Measurements from ENCODE around the gene PEMT. TPM values are rescaled to one million over a fixed set of nuclear protein-coding genes. Genes with fewer than 3 reads are reported as not detected.

PEMT gene
- total RNA-seq, 1 experiment from 2014 or later = 53.1 TPM

GRCh38 chr17:17557796-17558195 is 33.7 kb downstream of the PEMT start:
- Mint-ChIP-seq H3K4me1 (no peaks in the 10 kb centered on the region), H3K4me3 (no peak overlapping the region), H3K9me3 (no peaks in the 10 kb centered on the region), H3K27me3 (ENCODE audit: low read depth) (no peaks in the 10 kb centered on the region), H3K27ac (no peak overlapping the region), H3K36me3 (no peaks in the 10 kb centered on the region)
- ChIA-PET CTCF (interaction anchor here (0.7 to 4.9 kb wide), 10 partner anchors 11 to 170 kb away, joined by 3 to 19 read pairs (median 4); no protein-coding TSS in a partner anchor), POLR2A (interaction anchor here (0.7 kb wide), 1 partner anchor 35 kb away, joined by 3 read pairs; no protein-coding TSS in a partner anchor)
- no peak for TF ChIP-seq TEAD1 (CRISPR knock-in tag; IDR thresholded peaks at IDR 0.05)
- TF ChIP-seq NFYB (CRISPR knock-in tag; conservative IDR thresholded peaks at IDR 0.05; ENCODE audit: low read depth) = no peak
- no peak for TF ChIP-seq E2F5 (CRISPR knock-in tag; IDR thresholded peaks at IDR 0.05)
- no peak for TF ChIP-seq FOXJ3 (CRISPR knock-in tag; IDR thresholded peaks at IDR 0.05; ENCODE audit: borderline replicate concordance)
- ATAC-seq (no peak), DNase-seq (ENCODE audit: low spot score) (no peak)

GRCh38 chr17:17556671-17557070 is 34.8 kb downstream of the PEMT start:
- no peaks in the 10 kb centered on the region; the same call in 1 of the 2 replicates for H3K4me1 Mint-ChIP-seq
- H3K9me3 Mint-ChIP-seq = no peaks in the 10 kb centered on the region
- no peak overlapping the region for H3K4me3 Mint-ChIP-seq
- H3K27ac Mint-ChIP-seq = peak overlapping the region; percentile 74; the same call in 1 of the 2 replicates
- no peaks in the 10 kb centered on the region for H3K36me3 Mint-ChIP-seq
- ChIA-PET CTCF (interaction anchor here (4.9 kb wide), 1 partner anchor 12 kb away, joined by 19 read pairs; no protein-coding TSS in a partner anchor), POLR2A (no interaction called here)
- DNase-seq (ENCODE audit: low spot score) (no peak), ATAC-seq (no peak)
- TF ChIP-seq SOX15 (CRISPR knock-in tag; IDR thresholded peaks at IDR 0.05) = no peak
- no peak for TF ChIP-seq CBFB (CRISPR knock-in tag; IDR thresholded peaks at IDR 0.05; ENCODE audit: low read depth)
- no peaks in the 10 kb centered on the region for H3K27me3 Mint-ChIP-seq (ENCODE audit: low read depth)

- Mint-ChIP-seq H3K27ac (no peak overlapping the region), H3K4me1 (peaks cover 6% of the 10 kb centered on the region), H3K36me3 (no peaks in the 10 kb centered on the region), H3K27me3 (ENCODE audit: low read depth) (no peaks in the 10 kb centered on the region), H3K9me3 (no peaks in the 10 kb centered on the region), H3K4me3 (no peak overlapping the region)
- no peak for ATAC-seq
- TF ChIP-seq JAZF1 (CRISPR knock-in tag; IDR thresholded peaks at IDR 0.05) (no peak), CREM (CRISPR knock-in tag; IDR thresholded peaks at IDR 0.05) (no peak), ZBTB43 (CRISPR knock-in tag; IDR thresholded peaks at IDR 0.05) (no peak)
- ChIA-PET POLR2A (no interaction called here), CTCF (interaction anchor here (0.6 kb wide), 1 partner anchor 9 kb away, joined by 3 read pairs; no protein-coding TSS in a partner anchor)
- no peak for DNase-seq (ENCODE audit: low spot score)
Measured at GRCh38 chr17:17555906-17556305, 35.6 kb downstream of the PEMT start.

- Mint-ChIP-seq H3K27ac (peak overlapping the region; percentile 36; the same call in 1 of the 2 replicates), H3K4me1 (peaks cover 10% of the 10 kb centered on the region), H3K27me3 (ENCODE audit: low read depth) (no peaks in the 10 kb centered on the region), H3K36me3 (no peaks in the 10 kb centered on the region), H3K9me3 (no peaks in the 10 kb centered on the region), H3K4me3 (no peak overlapping the region)
- CTCF ChIA-PET = interaction anchor here (1.0 to 1.1 kb wide), 2 partner anchors 58 kb away, joined by 3 to 4 read pairs; no protein-coding TSS in a partner anchor
- DNase-seq (ENCODE audit: low spot score) (no peak), ATAC-seq (no peak)
- no peak for TF ChIP-seq FOXK1 (CRISPR knock-in tag; IDR thresholded peaks at IDR 0.05)
- no peak for TF ChIP-seq NR2C2 (CRISPR knock-in tag; IDR thresholded peaks at IDR 0.05)
- TF ChIP-seq ZNF138 (CRISPR knock-in tag; conservative IDR thresholded peaks at IDR 0.05) = no peak
- TF ChIP-seq GABPB1 (CRISPR knock-in tag; IDR thresholded peaks at IDR 0.05) = no peak
- no peak for TF ChIP-seq PREB (CRISPR knock-in tag; IDR thresholded peaks at IDR 0.05; ENCODE audit: borderline replicate concordance)
- TF ChIP-seq IRF2 (CRISPR knock-in tag; IDR thresholded peaks at IDR 0.05; ENCODE audit: borderline replicate concordance, low read depth) = no peak
- TF ChIP-seq NFE2L1 (CRISPR knock-in tag; IDR thresholded peaks at IDR 0.05) = no peak
- TF ChIP-seq USF2 (CRISPR knock-in tag; IDR thresholded peaks at IDR 0.05) = no peak
- TF ChIP-seq TCF7 (CRISPR knock-in tag; IDR thresholded peaks at IDR 0.05; ENCODE audit: low read depth) = no peak
- TF ChIP-seq HMGA2 (CRISPR knock-in tag; IDR thresholded peaks at IDR 0.05) = no peak
- TF ChIP-seq MXD4 (CRISPR knock-in tag; IDR thresholded peaks at IDR 0.05; ENCODE audit: borderline replicate concordance) = no peak
- TF ChIP-seq CTCF (IDR thresholded peaks at IDR 0.05) = no peak
- no peak for TF ChIP-seq JAZF1 (CRISPR knock-in tag; IDR thresholded peaks at IDR 0.05)
- no peak for TF ChIP-seq ZSCAN18 (CRISPR knock-in tag; IDR thresholded peaks at IDR 0.05)
- TF ChIP-seq ZNF263 (CRISPR knock-in tag; IDR thresholded peaks at IDR 0.05; ENCODE audit: low read depth) = no peak
- POLR2A ChIA-PET = no interaction called here
Measured at GRCh38 chr17:17555151-17555550, 36.4 kb downstream of the PEMT start.

All from WTC11 (cell line).